ENCODE measurements around the gene COL18A1.

The COL18A1 gene

DNA sequence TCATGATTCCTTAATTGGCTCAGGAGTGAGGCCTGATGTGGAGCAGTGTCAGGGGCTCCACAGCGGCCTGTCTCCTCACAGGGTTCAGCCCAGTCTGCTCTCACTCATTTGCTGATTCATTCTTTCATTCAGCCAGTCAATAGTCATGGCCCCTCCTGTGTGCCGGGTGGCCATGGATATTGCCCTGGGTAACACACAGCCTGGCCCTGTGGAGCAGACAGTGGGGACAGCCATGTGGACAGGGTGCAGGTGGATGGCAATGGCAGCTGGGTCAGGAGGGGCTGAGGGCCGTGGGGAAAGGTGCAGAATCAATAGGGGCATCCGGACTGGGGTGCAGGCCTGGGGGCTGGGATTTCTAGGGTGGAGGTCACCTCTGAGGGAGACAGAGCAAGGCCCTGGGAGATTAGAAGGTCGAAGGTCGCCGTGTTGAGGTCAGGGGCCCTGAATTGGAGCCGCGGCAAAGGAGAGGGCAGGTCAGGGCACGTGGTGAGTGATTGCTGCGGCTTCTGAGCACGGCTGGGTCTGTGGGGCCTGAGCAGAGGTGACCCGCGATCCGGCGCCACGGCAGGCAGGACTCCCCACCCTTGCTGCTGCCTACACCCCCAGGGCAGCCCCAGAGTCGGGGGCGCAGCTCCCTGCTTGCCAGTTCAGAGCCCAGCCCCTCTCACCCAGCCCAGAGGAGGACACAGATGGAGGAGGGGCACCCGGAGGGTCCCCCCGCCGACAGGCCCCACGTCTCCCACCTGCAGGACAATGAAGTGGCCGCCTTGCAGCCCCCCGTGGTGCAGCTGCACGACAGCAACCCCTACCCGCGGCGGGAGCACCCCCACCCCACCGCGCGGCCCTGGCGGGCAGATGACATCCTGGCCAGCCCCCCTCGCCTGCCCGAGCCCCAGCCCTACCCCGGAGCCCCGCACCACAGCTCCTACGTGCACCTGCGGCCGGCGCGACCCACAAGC is 103.9 kb downstream of the COL18A1 start:
- H3K27ac ChIP-seq (ENCODE audit: low read length): no peak overlapping the region
- H3K27me3 ChIP-seq (ENCODE audit: control insufficient read depth in 1 of 2, insufficient read depth in 2 of 2, low read length in 2 of 2): no peaks in the 10 kb centered on the region
- H3K9me3 ChIP-seq (ENCODE audit: control insufficient read depth in 2 of 2, low read length in 2 of 2): no peaks in the 10 kb centered on the region
- H3K36me3 ChIP-seq (ENCODE audit: control insufficient read depth in 2 of 2, insufficient read depth in 2 of 2, low read length in 2 of 2): peaks cover 0 to 3% of the 10 kb centered on the region in 2 donors
- H3K9ac ChIP-seq (ENCODE audit: low read length in 2 of 2): no peak overlapping the region
- H3K4me1 ChIP-seq (ENCODE audit: control insufficient read depth, insufficient read depth, low read length): no peaks in the 10 kb centered on the region
- H3K4me3 ChIP-seq (ENCODE audit: low read length in 2 of 2): no peak overlapping the region

DNA sequence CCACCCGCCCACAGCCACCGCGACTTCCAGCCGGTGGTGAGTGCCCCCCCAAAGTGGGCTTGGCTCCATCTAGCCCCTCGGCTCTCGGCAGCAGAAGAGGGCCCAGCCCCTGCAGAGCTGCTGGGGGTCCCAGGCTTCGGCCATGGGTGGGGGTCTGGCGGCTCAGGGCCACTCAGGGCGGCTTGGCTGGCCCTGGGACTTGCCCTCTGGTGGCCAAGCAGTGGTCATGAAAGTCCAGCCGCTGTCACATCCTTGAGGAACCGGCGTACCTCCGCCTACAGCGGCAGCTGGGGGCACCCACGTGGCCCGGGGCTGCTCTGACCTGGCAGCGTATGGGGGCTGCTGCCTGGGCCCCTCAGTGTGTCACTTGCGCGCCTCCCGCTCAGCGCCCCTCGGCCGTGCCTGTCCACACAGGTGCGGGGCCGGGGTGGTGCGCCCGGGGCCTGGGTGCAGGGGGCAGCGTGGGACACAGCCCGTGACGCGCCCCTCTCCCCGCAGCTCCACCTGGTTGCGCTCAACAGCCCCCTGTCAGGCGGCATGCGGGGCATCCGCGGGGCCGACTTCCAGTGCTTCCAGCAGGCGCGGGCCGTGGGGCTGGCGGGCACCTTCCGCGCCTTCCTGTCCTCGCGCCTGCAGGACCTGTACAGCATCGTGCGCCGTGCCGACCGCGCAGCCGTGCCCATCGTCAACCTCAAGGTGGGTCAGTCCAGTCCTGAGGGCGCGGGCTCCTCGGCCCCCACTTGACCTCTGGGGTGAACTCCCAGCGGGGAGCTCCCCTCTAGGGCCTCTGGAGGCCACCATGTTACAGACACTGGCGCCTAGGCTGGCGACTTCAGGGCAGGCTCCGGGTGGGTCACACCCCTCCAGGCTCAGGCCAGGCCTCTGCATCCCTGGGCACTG is 104.9 kb downstream of the COL18A1 start:
- H3K27me3 ChIP-seq (ENCODE audit: control insufficient read depth in 1 of 2, insufficient read depth in 2 of 2, low read length in 2 of 2): no peaks in the 10 kb centered on the region
- H3K4me3 ChIP-seq (ENCODE audit: low read length in 2 of 2): no peak overlapping the region
- peaks cover 0 to 4% of the 10 kb centered on the region in 2 donors for H3K36me3 ChIP-seq (ENCODE audit: control insufficient read depth in 2 of 2, insufficient read depth in 2 of 2, low read length in 2 of 2)
- no peaks in the 10 kb centered on the region for H3K4me1 ChIP-seq (ENCODE audit: control insufficient read depth, insufficient read depth, low read length)
- no peak overlapping the region for H3K9ac ChIP-seq (ENCODE audit: low read length in 2 of 2)
- H3K27ac ChIP-seq (ENCODE audit: low read length): no peak overlapping the region
- no peaks in the 10 kb centered on the region for H3K9me3 ChIP-seq (ENCODE audit: control insufficient read depth in 2 of 2, low read length in 2 of 2)

DNA sequence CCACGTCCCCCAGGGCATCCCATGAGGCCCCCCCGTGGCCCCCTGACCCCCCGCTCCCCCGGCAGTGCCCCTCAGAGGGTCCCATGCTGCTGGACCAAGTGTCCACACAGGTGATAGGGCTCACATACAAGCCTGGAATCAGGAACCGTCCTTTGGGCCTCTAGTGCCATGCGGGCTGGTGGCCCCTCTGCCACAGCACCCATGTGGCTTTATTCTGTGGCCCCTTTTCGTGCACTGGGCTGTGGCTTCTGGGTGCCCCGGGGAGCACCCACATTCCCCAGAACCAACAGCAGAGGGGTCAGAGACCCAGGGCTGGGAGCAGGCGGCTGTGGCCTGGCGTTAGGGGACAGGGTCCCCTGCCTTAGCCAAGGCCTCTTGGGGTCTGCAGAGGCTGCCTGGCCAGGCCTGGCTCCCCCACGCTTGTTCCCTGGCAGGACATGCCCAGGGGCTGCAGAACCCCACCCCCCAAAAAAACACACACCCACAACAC is 105.5 kb downstream of the COL18A1 start:
- H3K4me1 ChIP-seq (ENCODE audit: control insufficient read depth, insufficient read depth, low read length): no peaks in the 10 kb centered on the region
- H3K27ac ChIP-seq (ENCODE audit: low read length): no peak overlapping the region
- peaks cover 0 to 4% of the 10 kb centered on the region in 2 donors for H3K36me3 ChIP-seq (ENCODE audit: control insufficient read depth in 2 of 2, insufficient read depth in 2 of 2, low read length in 2 of 2)

DNA sequence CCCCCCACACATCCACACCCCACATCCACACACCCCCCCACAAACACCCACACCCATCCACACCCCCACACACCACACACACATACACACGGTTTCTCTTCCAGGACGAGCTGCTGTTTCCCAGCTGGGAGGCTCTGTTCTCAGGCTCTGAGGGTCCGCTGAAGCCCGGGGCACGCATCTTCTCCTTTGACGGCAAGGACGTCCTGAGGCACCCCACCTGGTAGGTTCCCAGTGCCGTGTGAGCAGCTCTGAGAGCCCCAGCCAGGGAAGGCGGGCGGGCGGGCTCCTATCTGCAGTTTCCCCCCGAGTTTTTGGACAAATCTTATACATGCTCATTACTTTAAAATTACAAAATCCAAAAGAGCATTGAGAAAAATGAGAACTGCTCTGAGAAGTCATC is 106.0 kb downstream of the COL18A1 start:
- Histone ChIP-seq H3K4me3 (ENCODE audit: low read length in 2 of 2) (no peak overlapping the region), H3K4me1 (ENCODE audit: control insufficient read depth, insufficient read depth, low read length) (no peaks in the 10 kb centered on the region), H3K36me3 (ENCODE audit: control insufficient read depth in 2 of 2, insufficient read depth in 2 of 2, low read length in 2 of 2) (peaks cover 0 to 4% of the 10 kb centered on the region in 2 donors), H3K27ac (ENCODE audit: low read length) (no peak overlapping the region), H3K9ac (ENCODE audit: low read length in 2 of 2) (no peak overlapping the region), H3K27me3 (ENCODE audit: control insufficient read depth in 1 of 2, insufficient read depth in 2 of 2, low read length in 2 of 2) (no peaks in the 10 kb centered on the region), H3K9me3 (ENCODE audit: control insufficient read depth in 2 of 2, low read length in 2 of 2) (no peaks in the 10 kb centered on the region)

More for the DNA sequence above, 105.5 kb downstream of the COL18A1 start:
- Histone ChIP-seq H3K9ac (ENCODE audit: low read length in 2 of 2) (no peak overlapping the region), H3K9me3 (ENCODE audit: control insufficient read depth in 2 of 2, low read length in 2 of 2) (no peaks in the 10 kb centered on the region), H3K4me3 (ENCODE audit: low read length in 2 of 2) (no peak overlapping the region), H3K27me3 (ENCODE audit: control insufficient read depth in 1 of 2, insufficient read depth in 2 of 2, low read length in 2 of 2) (no peaks in the 10 kb centered on the region)

DNA sequence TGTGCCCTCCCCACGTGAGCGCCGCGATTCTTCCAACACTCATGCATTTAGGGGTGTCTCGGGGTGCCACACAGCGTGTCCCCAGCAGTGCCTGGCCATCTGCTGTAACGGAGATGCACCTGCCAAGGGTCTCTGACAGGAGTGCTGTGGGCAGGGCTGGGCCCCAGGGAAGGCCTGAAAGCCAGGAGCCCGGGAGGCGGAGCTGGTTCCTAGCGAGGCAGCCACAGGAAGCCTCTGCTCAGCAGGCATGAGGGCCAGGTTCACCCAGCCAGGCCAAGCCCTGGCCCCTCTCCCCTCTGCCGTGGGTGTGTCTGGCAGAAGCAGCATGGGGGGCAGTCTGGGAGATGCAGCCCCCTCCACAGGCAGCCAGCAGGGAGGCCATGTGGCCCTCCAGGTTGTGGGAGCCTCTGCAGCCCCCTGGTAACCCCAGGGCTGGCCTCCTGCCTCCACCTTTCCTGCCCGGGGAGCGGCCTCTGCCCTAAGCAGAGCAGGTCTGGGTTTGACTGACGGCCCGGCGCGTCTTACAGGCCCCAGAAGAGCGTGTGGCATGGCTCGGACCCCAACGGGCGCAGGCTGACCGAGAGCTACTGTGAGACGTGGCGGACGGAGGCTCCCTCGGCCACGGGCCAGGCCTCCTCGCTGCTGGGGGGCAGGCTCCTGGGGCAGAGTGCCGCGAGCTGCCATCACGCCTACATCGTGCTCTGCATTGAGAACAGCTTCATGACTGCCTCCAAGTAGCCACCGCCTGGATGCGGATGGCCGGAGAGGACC is 106.9 kb downstream of the COL18A1 start:
- Histone ChIP-seq H3K36me3 (ENCODE audit: control insufficient read depth in 2 of 2, insufficient read depth in 2 of 2, low read length in 2 of 2) (peaks cover 0 to 4% of the 10 kb centered on the region in 2 donors), H3K9me3 (ENCODE audit: control insufficient read depth in 2 of 2, low read length in 2 of 2) (no peaks in the 10 kb centered on the region), H3K9ac (ENCODE audit: low read length in 2 of 2) (no peak overlapping the region), H3K27me3 (ENCODE audit: control insufficient read depth in 1 of 2, insufficient read depth in 2 of 2, low read length in 2 of 2) (no peaks in the 10 kb centered on the region), H3K4me1 (ENCODE audit: control insufficient read depth, insufficient read depth, low read length) (no peaks in the 10 kb centered on the region), H3K4me3 (ENCODE audit: low read length in 2 of 2) (no peak overlapping the region), H3K27ac (ENCODE audit: low read length) (no peak overlapping the region)

DNA sequence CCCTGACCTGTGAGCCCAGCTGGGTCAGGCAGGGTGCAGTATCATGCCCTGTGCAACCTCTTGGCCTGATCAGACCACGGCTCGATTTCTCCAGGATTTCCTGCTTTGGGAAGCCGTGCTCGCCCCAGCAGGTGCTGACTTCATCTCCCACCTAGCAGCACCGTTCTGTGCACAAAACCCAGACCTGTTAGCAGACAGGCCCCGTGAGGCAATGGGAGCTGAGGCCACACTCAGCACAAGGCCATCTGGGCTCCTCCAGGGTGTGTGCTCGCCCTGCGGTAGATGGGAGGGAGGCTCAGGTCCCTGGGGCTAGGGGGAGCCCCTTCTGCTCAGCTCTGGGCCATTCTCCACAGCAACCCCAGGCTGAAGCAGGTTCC is 107.6 kb downstream of the COL18A1 start:
- no peak overlapping the region for H3K9ac ChIP-seq (ENCODE audit: low read length in 2 of 2)
- H3K4me3 ChIP-seq (ENCODE audit: low read length in 2 of 2): no peak overlapping the region
- no peaks in the 10 kb centered on the region for H3K4me1 ChIP-seq (ENCODE audit: control insufficient read depth, insufficient read depth, low read length)
- no peak overlapping the region for H3K27ac ChIP-seq (ENCODE audit: low read length)
- peaks cover 0 to 3% of the 10 kb centered on the region in 2 donors for H3K9me3 ChIP-seq (ENCODE audit: control insufficient read depth in 2 of 2, low read length in 2 of 2)
- H3K27me3 ChIP-seq (ENCODE audit: control insufficient read depth in 1 of 2, insufficient read depth in 2 of 2, low read length in 2 of 2): no peaks in the 10 kb centered on the region
- H3K36me3 ChIP-seq (ENCODE audit: control insufficient read depth in 2 of 2, insufficient read depth in 2 of 2, low read length in 2 of 2): peaks cover 0 to 4% of the 10 kb centered on the region in 2 donors

DNA sequence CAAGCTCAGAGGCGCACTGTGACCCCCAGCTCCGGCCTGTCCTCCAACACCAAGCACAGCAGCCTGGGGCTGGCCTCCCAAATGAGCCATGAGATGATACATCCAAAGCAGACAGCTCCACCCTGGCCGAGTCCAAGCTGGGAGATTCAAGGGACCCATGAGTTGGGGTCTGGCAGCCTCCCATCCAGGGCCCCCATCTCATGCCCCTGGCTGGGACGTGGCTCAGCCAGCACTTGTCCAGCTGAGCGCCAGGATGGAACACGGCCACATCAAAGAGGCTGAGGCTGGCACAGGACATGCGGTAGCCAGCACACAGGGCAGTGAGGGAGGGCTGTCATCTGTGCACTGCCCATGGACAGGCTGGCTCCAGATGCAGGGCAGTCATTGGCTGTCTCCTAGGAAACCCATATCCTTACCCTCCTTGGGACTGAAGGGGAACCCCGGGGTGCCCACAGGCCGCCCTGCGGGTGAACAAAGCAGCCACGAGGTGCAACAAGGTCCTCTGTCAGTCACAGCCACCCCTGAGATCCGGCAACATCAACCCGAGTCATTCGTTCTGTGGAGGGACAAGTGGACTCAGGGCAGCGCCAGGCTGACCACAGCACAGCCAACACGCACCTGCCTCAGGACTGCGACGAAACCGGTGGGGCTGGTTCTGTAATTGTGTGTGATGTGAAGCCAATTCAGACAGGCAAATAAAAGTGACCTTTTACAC is 108.2 kb downstream of the COL18A1 start:
- Histone ChIP-seq H3K27me3 (ENCODE audit: control insufficient read depth in 1 of 2, insufficient read depth in 2 of 2, low read length in 2 of 2) (no peaks in the 10 kb centered on the region), H3K9ac (ENCODE audit: low read length in 2 of 2) (no peak overlapping the region), H3K4me1 (ENCODE audit: control insufficient read depth, insufficient read depth, low read length) (no peaks in the 10 kb centered on the region), H3K27ac (ENCODE audit: low read length) (no peak overlapping the region), H3K9me3 (ENCODE audit: control insufficient read depth in 2 of 2, low read length in 2 of 2) (peaks cover 0 to 3% of the 10 kb centered on the region in 2 donors), H3K4me3 (ENCODE audit: low read length in 2 of 2) (no peak overlapping the region), H3K36me3 (ENCODE audit: control insufficient read depth in 2 of 2, insufficient read depth in 2 of 2, low read length in 2 of 2) (peaks cover 0 to 4% of the 10 kb centered on the region in 2 donors)

DNA sequence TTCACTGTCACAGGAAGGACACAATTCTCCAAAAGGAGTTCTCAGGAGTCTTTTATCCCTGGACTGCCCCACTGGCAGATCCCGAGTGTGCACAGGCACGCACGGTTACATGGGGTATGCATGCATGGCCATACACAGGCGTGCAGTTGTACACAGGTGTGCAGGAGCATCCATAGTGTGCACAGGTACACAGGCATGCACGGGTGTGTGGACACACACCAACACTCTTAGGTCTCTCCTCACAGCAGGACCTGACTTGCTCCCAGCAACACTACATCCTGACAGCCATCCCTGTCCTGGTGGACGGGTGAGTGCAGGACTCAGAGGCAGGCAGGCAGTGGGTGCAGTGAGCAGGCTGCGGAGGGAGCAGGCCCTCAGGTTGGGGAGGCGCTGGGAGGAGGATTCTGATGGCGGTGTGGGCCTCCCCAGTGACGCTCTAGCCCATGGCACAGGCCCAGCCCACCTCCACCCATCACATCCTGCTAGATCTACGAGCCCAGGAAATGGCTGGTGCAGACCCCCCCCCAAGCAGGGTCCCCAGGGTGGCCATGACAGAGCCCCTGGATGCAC is 108.9 kb downstream of the COL18A1 start:
- H3K4me3 ChIP-seq (ENCODE audit: low read length in 2 of 2): no peak overlapping the region
- peaks cover 0 to 3% of the 10 kb centered on the region in 2 donors for H3K9me3 ChIP-seq (ENCODE audit: control insufficient read depth in 2 of 2, low read length in 2 of 2)
- H3K36me3 ChIP-seq (ENCODE audit: control insufficient read depth in 2 of 2, insufficient read depth in 2 of 2, low read length in 2 of 2): peaks cover 0 to 4% of the 10 kb centered on the region in 2 donors
- no peak overlapping the region for H3K9ac ChIP-seq (ENCODE audit: low read length in 2 of 2)
- no peaks in the 10 kb centered on the region for H3K4me1 ChIP-seq (ENCODE audit: control insufficient read depth, insufficient read depth, low read length)
- H3K27ac ChIP-seq (ENCODE audit: low read length): no peak overlapping the region
- no peaks in the 10 kb centered on the region for H3K27me3 ChIP-seq (ENCODE audit: control insufficient read depth in 1 of 2, insufficient read depth in 2 of 2, low read length in 2 of 2)

DNA sequence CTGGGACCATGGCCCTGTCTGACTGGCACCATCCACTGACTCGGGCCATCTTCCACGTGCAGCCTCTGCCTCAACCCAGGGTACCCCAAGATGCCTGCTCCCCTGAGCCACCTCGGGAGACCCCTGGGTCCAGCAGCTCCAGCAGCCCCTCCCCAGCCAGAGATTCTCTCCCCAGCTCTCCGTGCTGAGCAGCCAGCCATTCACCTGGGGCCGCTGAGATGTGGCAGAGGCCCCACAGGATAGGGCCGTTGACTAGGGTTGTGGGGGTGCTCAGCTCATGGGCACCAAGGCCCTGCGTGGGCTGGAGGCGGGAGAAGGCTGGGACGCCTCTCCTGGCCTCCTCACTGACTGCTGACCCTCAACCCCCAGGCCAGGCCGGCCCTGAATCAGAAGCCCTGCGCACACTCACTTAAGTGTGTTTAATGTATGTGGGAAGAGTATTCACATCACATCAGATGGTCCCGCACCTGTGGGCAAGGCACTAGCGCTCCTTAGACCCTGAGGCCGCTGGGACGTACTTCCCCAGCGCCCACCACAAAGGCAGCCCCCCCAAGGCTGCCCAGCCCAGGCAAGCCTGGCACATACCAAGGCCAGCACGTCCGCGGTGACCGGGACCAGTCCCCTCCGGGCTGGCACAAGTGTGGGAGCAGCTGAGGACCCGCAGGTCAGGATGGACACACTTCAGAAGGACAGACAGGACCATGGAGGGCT is 109.5 kb downstream of the COL18A1 start:
- H3K9ac ChIP-seq (ENCODE audit: low read length in 2 of 2): no peak overlapping the region
- H3K36me3 ChIP-seq (ENCODE audit: control insufficient read depth in 2 of 2, insufficient read depth in 2 of 2, low read length in 2 of 2): peaks cover 0 to 4% of the 10 kb centered on the region in 2 donors
- no peak overlapping the region for H3K27ac ChIP-seq (ENCODE audit: low read length)

More for the DNA sequence above, 109.5 kb downstream of the COL18A1 start:
- H3K4me3 ChIP-seq (ENCODE audit: low read length in 2 of 2): no peak overlapping the region
- H3K27me3 ChIP-seq (ENCODE audit: control insufficient read depth in 1 of 2, insufficient read depth in 2 of 2, low read length in 2 of 2): no peaks in the 10 kb centered on the region
- H3K9me3 ChIP-seq (ENCODE audit: control insufficient read depth in 2 of 2, low read length in 2 of 2): peaks cover 0 to 3% of the 10 kb centered on the region in 2 donors
- H3K4me1 ChIP-seq (ENCODE audit: control insufficient read depth, insufficient read depth, low read length): no peaks in the 10 kb centered on the region

All from stomach smooth muscle (tissue), 2 donors.